IMR-90 (cell line): ENCODE results near the gene ETS1. TPM values are rescaled to one million over a fixed set of nuclear protein-coding genes. Genes with fewer than 3 reads are reported as not detected.

Experiments
- ATAC-seq: fragments of 200-7000 bp; cut with Tn5 transposase; 2 replicates; pipeline ENCODE4 v1.9.1; 2020; ENCODE audit warnings: low read depth, mild to moderate bottlenecking, moderate library complexity
- BruUV-seq: library from RNA; stranded (reverse); fragments of 400-500 nt; replicated peaks from 2 replicates; lab custom pipeline; 2021; lab: Mats Ljungman, UMichigan
- CTCF ChIA-PET: fragments of 300-600 bp; formaldehyde crosslinking; extraction: SDS; loops from one replicate; lab custom pipeline; 2021; ENCODE audit warnings: antibody characterized with exemption; lab: Yijun Ruan, JAX
- POLR2A ChIA-PET: fragments of 300-600 bp; sonication (Branson Sonifier 250); formaldehyde crosslinking; loops from one replicate; lab custom pipeline; 2022; ENCODE audit warnings: antibody characterized with exemption; ENCODE audit not compliant: unreplicated experiment; lab: Charles Lee
- DNase-seq: peaks from one replicate; pipeline ENCODE4 v3.0.0; 2013
- H2AFZ ChIP-seq: replicated peaks from 2 replicates; pipeline ENCODE3; 2013; ENCODE audit warnings: low read length, mild to moderate bottlenecking; ENCODE audit not compliant: poor library complexity
- H2AK5ac ChIP-seq: 2 replicates; pipeline ENCODE4 v1.6.1; 2013; ENCODE audit warnings: low read depth, low read length, inconsistent platforms
- H2AK9ac ChIP-seq: replicated peaks from 2 replicates; pipeline ENCODE3; 2013; ENCODE audit warnings: mild to moderate bottlenecking, low read depth, low read length, moderate library complexity; ENCODE audit not compliant: poor library complexity
- H2BK120ac ChIP-seq: 2 replicates; pipeline ENCODE4 v1.6.1; 2013; ENCODE audit warnings: low read depth, low read length, inconsistent platforms
- H2BK15ac ChIP-seq: 3 replicates; pipeline ENCODE4 v1.6.1; 2013; ENCODE audit warnings: low read depth, low read length, inconsistent platforms
- H2BK20ac ChIP-seq: 2 replicates; pipeline ENCODE4 v1.6.1; 2013; ENCODE audit warnings: low read depth, mild to moderate bottlenecking, inconsistent platforms, low read length, moderate library complexity
- H2BK5ac ChIP-seq: 2 replicates; pipeline ENCODE4 v1.6.1; 2013; ENCODE audit warnings: mild to moderate bottlenecking, low read depth, low read length, inconsistent platforms; ENCODE audit not compliant: poor library complexity, severe bottlenecking
- H3K14ac ChIP-seq: replicated peaks from 2 replicates; pipeline ENCODE4 v1.6.1; 2013; ENCODE audit warnings: low read depth, low read length, inconsistent platforms
- H3K18ac ChIP-seq: 2 replicates; pipeline ENCODE4 v1.6.1; 2013; ENCODE audit warnings: low read depth, low read length, control low read depth
- H3K23ac ChIP-seq: 2 replicates; pipeline ENCODE4 v1.6.1; 2013; ENCODE audit warnings: low read depth, low read length, inconsistent platforms
- H3K27ac ChIP-seq: 2 replicates; pipeline ENCODE4 v1.5.1; 2013; ENCODE audit warnings: mild to moderate bottlenecking, control low read depth, low read length; ENCODE audit not compliant: insufficient read depth
- H3K27me3 ChIP-seq: 2 replicates; pipeline ENCODE4 v1.6.1; 2013; ENCODE audit warnings: low read length; ENCODE audit not compliant: control insufficient read depth, insufficient read depth
- H3K36me3 ChIP-seq: 2 replicates; pipeline ENCODE4 v1.6.1; 2013; ENCODE audit warnings: low read length, mixed read lengths; ENCODE audit not compliant: control insufficient read depth, insufficient read depth
- H3K4ac ChIP-seq: 2 replicates; pipeline ENCODE4 v1.6.1; 2013; ENCODE audit warnings: low read depth, low read length, inconsistent platforms
- H3K4me1 ChIP-seq: 2 replicates; pipeline ENCODE4 v1.6.1; 2013; ENCODE audit warnings: low read length, mixed read lengths; ENCODE audit not compliant: control insufficient read depth, insufficient read depth
- H3K4me2 ChIP-seq: 2 replicates; pipeline ENCODE4 v1.6.1; 2013; ENCODE audit warnings: low read depth, mild to moderate bottlenecking, control low read depth, low read length, moderate library complexity
- H3K4me3 ChIP-seq: 2 replicates; pipeline ENCODE4 v1.5.1; 2013; ENCODE audit warnings: low read depth, mild to moderate bottlenecking, control low read depth, low read length, moderate library complexity; ENCODE audit not compliant: insufficient read depth
- H3K56ac ChIP-seq: 2 replicates; pipeline ENCODE4 v1.6.1; 2013; ENCODE audit warnings: low read length, inconsistent platforms; ENCODE audit not compliant: insufficient read depth; ENCODE audit errors: extremely low read depth
- H3K79me1 ChIP-seq, 2 experiments: 2 replicates each; pipeline ENCODE4 v1.6.1; 2013; ENCODE audit warnings: low read length in 2 of 2, inconsistent platforms in 1 of 2, low read depth in 1 of 2
- H3K9ac ChIP-seq: 2 replicates; pipeline ENCODE4 v1.6.1; 2013; ENCODE audit warnings: low read depth, low read length, control low read depth
- H3K9me1 ChIP-seq: 2 replicates; pipeline ENCODE4 v1.6.1; 2013; ENCODE audit warnings: low read length, inconsistent platforms; ENCODE audit not compliant: insufficient read depth
- H3K9me3 ChIP-seq: 2 replicates; pipeline ENCODE4 v1.6.1; 2013; ENCODE audit warnings: low read length; ENCODE audit not compliant: control insufficient read depth, insufficient read depth
- H4K20me1 ChIP-seq: 2 replicates; pipeline ENCODE4 v1.6.1; 2013; ENCODE audit warnings: low read length, inconsistent platforms; ENCODE audit not compliant: insufficient read depth
- H4K5ac ChIP-seq: 2 replicates; pipeline ENCODE4 v1.6.1; 2013; ENCODE audit warnings: mild to moderate bottlenecking, low read depth, low read length, control low read depth
- H4K8ac ChIP-seq, 2 experiments: 2 replicates each; pipeline ENCODE4 v1.6.1; 2013; ENCODE audit warnings: low read depth in 2 of 2, low read length in 2 of 2, control low read depth in 1 of 2, inconsistent platforms in 1 of 2
- H4K91ac ChIP-seq: 2 replicates; pipeline ENCODE4 v1.6.1; 2013; ENCODE audit warnings: low read depth, low read length, inconsistent platforms; ENCODE audit not compliant: insufficient read depth
- BHLHE40 ChIP-seq: fragments of 150-350 bp; IDR thresholded peaks from 2 replicates; pipeline ENCODE4 v1.6.1; 2016; ENCODE audit warnings: mild to moderate bottlenecking, low read depth, low read length
- CHD1 ChIP-seq: IDR thresholded peaks from 2 replicates; pipeline ENCODE4 v1.6.1; 2012; ENCODE audit warnings: low read depth, low read length, improper control_type of control experiment
- NFE2L2 ChIP-seq: fragments of 150-350 bp; IDR thresholded peaks from 2 replicates; pipeline ENCODE4 v1.6.1; 2016; ENCODE audit warnings: low read depth, mild to moderate bottlenecking, low read length
- POLR2A ChIP-seq: IDR thresholded peaks from 2 replicates; pipeline ENCODE4 v1.6.1; 2012; ENCODE audit warnings: mild to moderate bottlenecking, low read depth, low read length
- RAD21 ChIP-seq: IDR thresholded peaks from 2 replicates; pipeline ENCODE4 v1.6.1; 2012; ENCODE audit warnings: low read length, improper control_type of control experiment
- RCOR1 ChIP-seq: IDR thresholded peaks from 2 replicates; pipeline ENCODE4 v1.6.1; 2012; ENCODE audit warnings: mild to moderate bottlenecking, low read length, improper control_type of control experiment; ENCODE audit not compliant: insufficient replicate concordance
- WGBS, 2 experiments: methylation state at CpG; one replicate each; pipeline versions ENCODE4 v1.1.5 to v1.1.7; 2013; ENCODE audit warnings: missing lambda C conversion rate in 2 of 2; ENCODE audit not compliant: insufficient read length in 1 of 2; ENCODE audit errors: extremely low coverage in 2 of 2; 5-methylcytosine and 5-hydroxymethylcytosine counted together
- dilution Hi-C: fragments of 300-500 bp; cut with HindIII; formaldehyde crosslinking; loops from one replicate; pipeline ENCODE4 v1.14.3; 2018; ENCODE audit warnings: low sequenced_read_pairs; ENCODE audit not compliant: unreplicated experiment
- in situ Hi-C: fragments of 300-500 bp; cut with MboI; formaldehyde crosslinking; loops from 3 replicates; pipeline ENCODE4 v1.14.3; 2019; ENCODE audit warnings: low sequenced_read_pairs, inconsistent platforms, mixed read lengths
- intact Hi-C: fragments of 100-400 bp; cut with micrococcal nuclease; formaldehyde crosslinking; loops from 2 replicates; pipeline ENCODE4 v1.10.0; 2022
- polyA plus RNA-seq, 3 experiments: library from polyadenylated mRNA; depleted of rRNA; stranded (reverse); fragments of >200 nt; gene quantifications; 2 replicates each; pipeline ENCODE4 v1.2.3, GENCODE V29; 2012; ENCODE audit warnings: low replicate concordance in 1 of 3
- total RNA-seq: library from RNA; depleted of rRNA; stranded (reverse); fragments of >200 nt; gene quantifications from 2 replicates; pipeline ENCODE4 v1.2.3, GENCODE V29; 2012
- TF ChIP-seq, protein P1 (sequence below): fragments of 150-350 bp; IDR thresholded peaks from 2 replicates; pipeline ENCODE4 v1.6.1; 2016; ENCODE audit warnings: low read depth, mild to moderate bottlenecking, low read length, moderate library complexity, borderline replicate concordance
- TF ChIP-seq, protein P2 (sequence below): conservative IDR thresholded peaks from 2 replicates; pipeline ENCODE4 v1.5.1; 2012; ENCODE audit warnings: mild to moderate bottlenecking, low read depth, low read length, improper control_type of control experiment

Gene ETS1
- total and polyA plus RNA-seq, 2 of the 4 experiments (the other 2 are of a cell fraction): 41.2 to 56.3 TPM

DNA sequence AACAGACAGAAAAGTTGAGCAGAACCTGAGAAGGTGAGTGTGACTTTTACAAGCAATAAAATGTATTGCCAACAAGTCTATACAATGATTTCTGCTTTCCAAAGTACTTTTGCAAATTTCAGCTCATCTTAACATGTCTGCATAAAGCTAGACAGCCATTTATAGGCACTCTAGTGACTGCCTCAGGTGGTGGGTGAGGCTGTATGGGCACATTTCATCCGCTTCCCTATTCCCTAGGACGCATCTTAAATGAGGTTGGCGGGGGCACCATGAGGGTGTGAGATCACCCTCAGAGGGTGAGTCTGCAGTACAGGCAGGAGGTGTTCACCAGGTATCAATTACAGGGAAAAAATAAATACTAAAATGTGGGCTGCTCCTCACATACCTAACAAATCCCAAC is 110.1 kb downstream of the ETS1 start:
- CTCF ChIA-PET: no interaction called here
- Histone ChIP-seq H2AFZ (no peak overlapping the region), H2BK120ac (no peak overlapping the region), H3K18ac (no peak overlapping the region), H2BK15ac (no peak overlapping the region), H4K91ac (no peak overlapping the region), H4K8ac (no peak overlapping the region), H3K36me3 (peaks cover 30% of the 10 kb centered on the region), H3K4ac (no peak overlapping the region), H3K9me3 (no peaks in the 10 kb centered on the region), H2AK5ac (no peak overlapping the region), H3K4me2 (no peak overlapping the region), H3K4me3 (no peak overlapping the region), H3K9ac (no peak overlapping the region), H4K5ac (no peak overlapping the region), H3K23ac (no peak overlapping the region; the same call in 1 of the 2 replicates), H3K9me1 (peaks cover 32% of the 10 kb centered on the region), H3K79me1 (peaks cover 52 to 91% of the 10 kb centered on the region in 2 experiments), H3K56ac (no peak overlapping the region), H3K27ac (no peak overlapping the region), H3K14ac (no peak overlapping the region), H2AK9ac (no peak overlapping the region), H2BK5ac (no peak overlapping the region), H3K4me1 (peaks cover 35% of the 10 kb centered on the region), H3K27me3 (no peaks in the 10 kb centered on the region), H4K20me1 (peaks cover 54% of the 10 kb centered on the region), H2BK20ac (no peak overlapping the region)
- BruUV-seq: no TSS peak
- TF ChIP-seq, protein P1, sequence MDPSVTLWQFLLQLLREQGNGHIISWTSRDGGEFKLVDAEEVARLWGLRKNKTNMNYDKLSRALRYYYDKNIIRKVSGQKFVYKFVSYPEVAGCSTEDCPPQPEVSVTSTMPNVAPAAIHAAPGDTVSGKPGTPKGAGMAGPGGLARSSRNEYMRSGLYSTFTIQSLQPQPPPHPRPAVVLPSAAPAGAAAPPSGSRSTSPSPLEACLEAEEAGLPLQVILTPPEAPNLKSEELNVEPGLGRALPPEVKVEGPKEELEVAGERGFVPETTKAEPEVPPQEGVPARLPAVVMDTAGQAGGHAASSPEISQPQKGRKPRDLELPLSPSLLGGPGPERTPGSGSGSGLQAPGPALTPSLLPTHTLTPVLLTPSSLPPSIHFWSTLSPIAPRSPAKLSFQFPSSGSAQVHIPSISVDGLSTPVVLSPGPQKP: no peak
- TF ChIP-seq RAD21 (no peak), POLR2A (no peak), CHD1 (no peak), NFE2L2 (no peak), BHLHE40 (no peak), RCOR1 (no peak)
- TF ChIP-seq, protein P2, sequence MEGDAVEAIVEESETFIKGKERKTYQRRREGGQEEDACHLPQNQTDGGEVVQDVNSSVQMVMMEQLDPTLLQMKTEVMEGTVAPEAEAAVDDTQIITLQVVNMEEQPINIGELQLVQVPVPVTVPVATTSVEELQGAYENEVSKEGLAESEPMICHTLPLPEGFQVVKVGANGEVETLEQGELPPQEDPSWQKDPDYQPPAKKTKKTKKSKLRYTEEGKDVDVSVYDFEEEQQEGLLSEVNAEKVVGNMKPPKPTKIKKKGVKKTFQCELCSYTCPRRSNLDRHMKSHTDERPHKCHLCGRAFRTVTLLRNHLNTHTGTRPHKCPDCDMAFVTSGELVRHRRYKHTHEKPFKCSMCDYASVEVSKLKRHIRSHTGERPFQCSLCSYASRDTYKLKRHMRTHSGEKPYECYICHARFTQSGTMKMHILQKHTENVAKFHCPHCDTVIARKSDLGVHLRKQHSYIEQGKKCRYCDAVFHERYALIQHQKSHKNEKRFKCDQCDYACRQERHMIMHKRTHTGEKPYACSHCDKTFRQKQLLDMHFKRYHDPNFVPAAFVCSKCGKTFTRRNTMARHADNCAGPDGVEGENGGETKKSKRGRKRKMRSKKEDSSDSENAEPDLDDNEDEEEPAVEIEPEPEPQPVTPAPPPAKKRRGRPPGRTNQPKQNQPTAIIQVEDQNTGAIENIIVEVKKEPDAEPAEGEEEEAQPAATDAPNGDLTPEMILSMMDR: no peak
- DNase-seq (no peak), ATAC-seq (no peak)
- POLR2A ChIA-PET: no interaction called here
- dilution Hi-C loops: no loop called here
- in situ Hi-C loops: no loop called here
- intact Hi-C loops: no loop called here
- 100% methylated on average over 1 of the region's 3 CpGs; no CpG with 5 or more reads in 1 of the 2 experiments for WGBS, 2 experiments
